ENCODE measurements around the gene DISC1. TPM values are rescaled to one million over a fixed set of nuclear protein-coding genes. Genes with fewer than 3 reads are reported as not detected.

DISC1 gene
- total and polyA plus RNA-seq, 2 experiments from 2014 or later, result 0.43 to 1.2 TPM

DNA sequence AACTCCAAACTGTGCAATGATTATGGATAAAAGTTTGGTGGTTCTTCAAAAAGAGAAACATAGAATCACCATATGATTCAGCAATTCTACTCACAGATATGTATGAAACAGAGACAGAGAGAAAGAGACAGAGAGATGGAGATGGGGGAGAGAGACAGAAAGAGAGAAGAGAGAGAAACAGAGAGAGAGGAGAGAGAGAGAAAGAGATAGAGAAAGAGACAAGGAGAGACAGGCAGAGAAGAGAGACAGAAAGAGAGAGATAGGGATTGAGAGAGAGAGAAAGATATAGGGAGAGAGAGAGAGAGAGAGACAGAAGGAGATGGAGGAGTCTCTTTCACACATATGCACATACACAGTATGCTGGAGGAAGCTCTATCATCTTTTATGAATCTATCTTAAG is 87.8 kb downstream of the DISC1 start:
- Histone ChIP-seq H2AFZ (no peak overlapping the region), H3F3A (ENCODE audit: insufficient read depth) (no peaks in the 10 kb centered on the region), H3K79me2 (ENCODE audit: insufficient read depth) (no peaks in the 10 kb centered on the region), H3K4me3 (no peak overlapping the region), H3K9ac (no peak overlapping the region), H3K4me2 (ENCODE audit: unreplicated experiment) (no peak overlapping the region), H4K20me1 (ENCODE audit: insufficient read depth) (no peaks in the 10 kb centered on the region), H3K9me2 (ENCODE audit: insufficient read depth) (no peaks in the 10 kb centered on the region), H3K27ac (no peak overlapping the region), H3K27me3 (replicated peaks; ENCODE audit: insufficient read depth) (no peaks in the 10 kb centered on the region), H3K36me3 (ENCODE audit: low read depth) (no peaks in the 10 kb centered on the region), H3K4me1 (ENCODE audit: insufficient read depth) (no peaks in the 10 kb centered on the region), H3K9me3 (ENCODE audit: low read depth) (no peaks in the 10 kb centered on the region)
- in situ Hi-C loops (cut with MboI), result no loop called here
- no peak for DNase-seq
- no peak for TF ChIP-seq EZH2phosphoT487 (IDR thresholded peaks at IDR 0.05; ENCODE audit: insufficient read depth, low read depth)
- TF ChIP-seq EZH2 (IDR thresholded peaks at IDR 0.05; ENCODE audit: insufficient read depth, poor library complexity, severe bottlenecking), result no peak

DNA sequence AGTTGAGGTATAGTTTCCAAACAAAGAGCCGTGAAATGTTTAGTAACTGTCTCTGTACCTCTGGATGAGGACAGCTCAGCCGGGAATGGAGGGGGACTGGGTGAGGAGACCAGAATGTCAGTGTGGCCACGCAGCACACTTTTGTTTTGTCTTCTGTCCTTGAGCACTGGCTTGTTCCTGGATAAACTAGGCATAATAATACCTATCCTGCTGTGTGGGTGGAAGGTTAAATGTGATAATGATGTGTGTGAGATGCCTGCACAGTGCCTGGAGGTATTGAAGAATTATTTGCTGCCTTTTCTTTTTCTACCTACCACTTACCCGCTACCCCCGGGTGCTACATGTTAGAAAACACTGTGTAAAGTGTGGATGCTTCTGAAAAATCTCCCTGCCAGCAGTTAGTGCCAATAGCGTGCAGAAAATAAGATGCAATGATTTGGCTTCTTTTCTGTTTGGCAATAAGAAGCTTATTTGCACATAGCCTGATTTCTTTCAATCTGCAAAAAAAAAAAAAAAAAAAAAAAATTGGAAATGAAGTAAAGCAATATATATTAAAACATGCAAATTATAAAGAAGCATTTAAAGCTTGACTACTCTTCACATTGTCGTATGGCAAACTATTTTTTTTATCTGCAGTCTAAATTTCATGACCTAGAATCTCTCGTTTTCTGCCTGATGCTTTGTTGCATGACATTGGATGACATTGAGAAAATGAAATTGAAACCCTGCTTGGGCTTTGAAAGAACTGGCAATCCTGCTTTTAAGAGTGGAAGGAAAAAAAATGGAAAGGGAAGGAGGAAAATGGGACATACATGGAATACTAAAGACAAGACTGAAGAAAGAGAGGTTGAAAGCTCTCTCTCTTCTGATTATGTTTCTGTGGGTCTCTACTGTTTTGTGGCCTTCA is 89.5 kb downstream of the DISC1 start:
- Histone ChIP-seq H3K4me2 (ENCODE audit: unreplicated experiment) (no peak overlapping the region), H3K4me3 (no peak overlapping the region), H3K9me3 (ENCODE audit: low read depth) (no peaks in the 10 kb centered on the region), H3K27ac (no peak overlapping the region), H3K9me2 (ENCODE audit: insufficient read depth) (no peaks in the 10 kb centered on the region), H3K27me3 (replicated peaks; ENCODE audit: insufficient read depth) (no peaks in the 10 kb centered on the region), H3K4me1 (ENCODE audit: insufficient read depth) (no peaks in the 10 kb centered on the region), H3K79me2 (ENCODE audit: insufficient read depth) (no peaks in the 10 kb centered on the region), H4K20me1 (ENCODE audit: insufficient read depth) (no peaks in the 10 kb centered on the region), H3K9ac (no peak overlapping the region), H3F3A (ENCODE audit: insufficient read depth) (no peaks in the 10 kb centered on the region), H2AFZ (no peak overlapping the region), H3K36me3 (ENCODE audit: low read depth) (no peaks in the 10 kb centered on the region)
- TF ChIP-seq EZH2phosphoT487 (IDR thresholded peaks at IDR 0.05; ENCODE audit: insufficient read depth, low read depth) (no peak), EZH2 (IDR thresholded peaks at IDR 0.05; ENCODE audit: insufficient read depth, poor library complexity, severe bottlenecking) (no peak)
- in situ Hi-C loops (cut with MboI), result no loop called here
- DNase-seq, result no peak
- 33 to 35% methylated on average over 8 of the region's 8 CpGs for WGBS, 2 experiments (ENCODE audit: low coverage in 1 of 2, low lambda C conversion rate in 2 of 2, missing lambda C conversion rate in 2 of 2)

DNA sequence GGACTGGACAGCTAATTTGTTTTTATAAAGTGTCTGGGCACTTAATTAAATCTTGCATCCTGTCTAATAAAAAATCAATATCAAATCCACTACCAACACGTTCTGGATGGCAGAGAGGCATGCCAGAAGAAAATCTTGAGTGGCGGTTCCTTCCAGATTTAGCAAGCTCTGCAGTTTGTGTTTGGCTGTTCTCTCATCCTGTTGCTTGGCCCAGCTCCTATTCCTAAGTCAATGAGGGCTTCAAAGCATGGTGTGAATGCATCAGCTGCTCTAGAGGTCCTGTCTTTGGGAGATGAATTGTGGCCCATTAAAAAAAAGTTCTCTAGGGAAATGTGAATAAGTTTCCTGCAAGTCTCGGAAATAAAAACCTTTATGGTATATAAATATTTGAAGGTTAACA is 90.3 kb downstream of the DISC1 start:
- TF ChIP-seq EZH2phosphoT487 (IDR thresholded peaks at IDR 0.05; ENCODE audit: insufficient read depth, low read depth), result no peak
- no peak for TF ChIP-seq EZH2 (IDR thresholded peaks at IDR 0.05; ENCODE audit: insufficient read depth, poor library complexity, severe bottlenecking)
- no peak for DNase-seq
- no peaks in the 10 kb centered on the region for H3K79me2 ChIP-seq (ENCODE audit: insufficient read depth)
- H3K36me3 ChIP-seq (ENCODE audit: low read depth), result no peaks in the 10 kb centered on the region
- no peaks in the 10 kb centered on the region for H3K4me1 ChIP-seq (ENCODE audit: insufficient read depth)
- H3K9ac ChIP-seq, result no peak overlapping the region
- no peak overlapping the region for H3K4me2 ChIP-seq (ENCODE audit: unreplicated experiment)
- H3K27ac ChIP-seq, result no peak overlapping the region
- no peak overlapping the region for H3K4me3 ChIP-seq
- in situ Hi-C loops (cut with MboI), result no loop called here
- 51 to 52% methylated on average over 3 of the region's 3 CpGs for WGBS, 2 experiments (ENCODE audit: low coverage in 1 of 2, low lambda C conversion rate in 2 of 2, missing lambda C conversion rate in 2 of 2)
- H3K9me2 ChIP-seq (ENCODE audit: insufficient read depth), result no peaks in the 10 kb centered on the region
- H3F3A ChIP-seq (ENCODE audit: insufficient read depth), result no peaks in the 10 kb centered on the region
- no peaks in the 10 kb centered on the region for H4K20me1 ChIP-seq (ENCODE audit: insufficient read depth)
- H2AFZ ChIP-seq, result no peak overlapping the region
- H3K27me3 ChIP-seq (replicated peaks; ENCODE audit: insufficient read depth), result no peaks in the 10 kb centered on the region
- H3K9me3 ChIP-seq (ENCODE audit: low read depth), result no peaks in the 10 kb centered on the region

DNA sequence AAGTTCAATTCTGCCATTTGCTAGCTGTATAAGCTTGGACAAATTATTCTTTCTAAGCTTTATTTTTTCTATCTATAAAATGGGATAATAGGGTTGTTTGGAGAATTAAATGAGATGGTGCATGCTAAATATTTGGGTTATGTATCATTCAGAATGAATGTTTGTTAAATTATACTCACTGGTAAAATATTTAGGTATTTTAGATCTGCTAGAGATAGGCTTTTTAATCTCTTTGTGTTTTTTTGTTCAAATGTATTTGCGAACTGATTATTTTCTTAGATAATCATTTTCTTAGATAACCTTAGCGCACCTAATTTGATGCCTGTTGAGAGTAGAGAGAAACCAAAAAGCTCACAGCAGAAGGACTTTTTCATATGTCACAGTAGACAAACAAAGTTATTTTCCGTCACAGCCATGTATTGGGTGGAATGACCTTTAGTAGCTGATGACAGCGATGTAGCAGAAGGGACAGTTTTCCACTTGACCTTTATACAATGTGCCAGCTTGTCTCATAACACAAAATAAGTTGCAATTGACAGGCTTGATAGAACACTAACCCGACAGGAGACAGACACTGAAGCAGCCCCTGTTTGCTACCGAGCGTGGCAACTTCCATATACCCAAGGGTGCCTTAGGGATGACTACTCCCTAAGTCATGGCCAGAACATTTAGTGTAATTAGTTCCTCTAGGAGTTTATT is 93.0 kb downstream of the DISC1 start:
- no peak for DNase-seq
- H3K9ac ChIP-seq, result no peak overlapping the region
- WGBS, 2 experiments (ENCODE audit: low coverage in 1 of 2, low lambda C conversion rate in 2 of 2, missing lambda C conversion rate in 2 of 2), result 91 to 98% methylated on average over 7 of the region's 7 CpGs
- H3K36me3 ChIP-seq (ENCODE audit: low read depth), result no peaks in the 10 kb centered on the region
- H3K79me2 ChIP-seq (ENCODE audit: insufficient read depth), result no peaks in the 10 kb centered on the region
- H3K9me2 ChIP-seq (ENCODE audit: insufficient read depth), result no peaks in the 10 kb centered on the region
- no peak for TF ChIP-seq EZH2 (IDR thresholded peaks at IDR 0.05; ENCODE audit: insufficient read depth, poor library complexity, severe bottlenecking)
- no peak for TF ChIP-seq EZH2phosphoT487 (IDR thresholded peaks at IDR 0.05; ENCODE audit: insufficient read depth, low read depth)
- in situ Hi-C loops (cut with MboI), result no loop called here
- H3K4me2 ChIP-seq (ENCODE audit: unreplicated experiment), result no peak overlapping the region
- no peak overlapping the region for H3K27ac ChIP-seq
- no peak overlapping the region for H3K4me3 ChIP-seq
- no peak overlapping the region for H2AFZ ChIP-seq
- H3F3A ChIP-seq (ENCODE audit: insufficient read depth), result no peaks in the 10 kb centered on the region
- H3K4me1 ChIP-seq (ENCODE audit: insufficient read depth), result no peaks in the 10 kb centered on the region
- no peaks in the 10 kb centered on the region for H3K27me3 ChIP-seq (replicated peaks; ENCODE audit: insufficient read depth)
- no peaks in the 10 kb centered on the region for H3K9me3 ChIP-seq (ENCODE audit: low read depth)
- no peaks in the 10 kb centered on the region for H4K20me1 ChIP-seq (ENCODE audit: insufficient read depth)

Data from GM23248 (cell line).